HS-27A (cell line): ENCODE results near the gene RALGDS.
A peak's percentile ranks its signal among the peaks of the same experiment; 100 is the strongest.

Source experiments
- DNase-seq: peaks from one replicate; pipeline ENCODE4 v3.0.0-alpha.2; 2012; ENCODE audit warnings: low read depth, missing footprints

RALGDS gene

GRCh38 chr9:133151041-133151440 is 30.0 kb upstream of the RALGDS start:
- DNase-seq: no peak

- DNase-seq: peak; percentile 43
These were observed 28.3 kb upstream of the RALGDS start for GRCh38 chr9:133149130-133150015.

DNA sequence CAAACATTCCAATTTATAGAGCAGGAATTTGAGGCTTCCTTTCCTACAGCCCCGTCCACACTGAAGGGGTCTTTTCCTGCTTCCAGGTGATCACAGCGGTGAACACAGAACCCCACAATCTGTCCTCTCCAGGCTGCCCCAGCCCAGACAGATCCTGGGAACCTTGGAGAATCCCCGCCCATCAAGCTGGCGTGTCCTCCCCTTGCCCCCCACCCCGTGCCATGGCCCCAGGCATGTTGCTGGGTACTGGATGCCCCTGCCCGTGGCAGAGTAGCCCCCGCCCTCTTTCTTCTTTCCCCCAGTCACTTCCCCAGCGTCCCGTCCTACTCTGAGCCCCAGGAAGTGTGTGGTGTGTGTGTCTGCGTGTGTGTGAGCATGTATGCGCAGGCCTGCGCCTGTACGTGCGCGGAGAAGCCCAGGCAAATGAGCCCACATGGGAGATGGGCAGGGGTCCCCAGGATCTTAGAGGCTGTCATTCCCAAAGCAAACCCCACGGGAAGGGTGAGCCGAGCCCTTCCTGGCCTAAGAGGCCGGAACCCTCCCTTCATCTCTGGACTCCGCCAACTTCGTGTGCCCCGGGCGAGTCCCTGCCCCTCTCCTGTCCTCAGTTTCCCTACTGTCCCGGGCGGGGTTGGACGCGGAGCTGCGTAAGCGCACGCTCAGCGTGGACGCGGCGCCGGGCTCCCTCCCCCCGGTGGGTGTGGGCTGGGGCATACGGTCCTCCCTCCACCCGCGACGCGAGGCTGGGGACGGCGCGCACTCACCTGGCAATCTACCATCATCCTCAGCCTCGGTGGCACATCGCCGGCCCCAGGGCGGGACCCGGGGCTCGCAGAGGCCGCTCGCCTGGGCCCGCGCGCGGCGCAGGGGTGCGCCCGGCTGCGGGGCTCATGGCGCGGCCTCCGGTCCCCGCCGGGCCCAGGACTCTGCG is 27.4 kb upstream of the RALGDS start:
- DNase-seq: no peak

- DNase-seq: no peak
These were observed 26.6 kb upstream of the RALGDS start for GRCh38 chr9:133147412-133148198.

DNA sequence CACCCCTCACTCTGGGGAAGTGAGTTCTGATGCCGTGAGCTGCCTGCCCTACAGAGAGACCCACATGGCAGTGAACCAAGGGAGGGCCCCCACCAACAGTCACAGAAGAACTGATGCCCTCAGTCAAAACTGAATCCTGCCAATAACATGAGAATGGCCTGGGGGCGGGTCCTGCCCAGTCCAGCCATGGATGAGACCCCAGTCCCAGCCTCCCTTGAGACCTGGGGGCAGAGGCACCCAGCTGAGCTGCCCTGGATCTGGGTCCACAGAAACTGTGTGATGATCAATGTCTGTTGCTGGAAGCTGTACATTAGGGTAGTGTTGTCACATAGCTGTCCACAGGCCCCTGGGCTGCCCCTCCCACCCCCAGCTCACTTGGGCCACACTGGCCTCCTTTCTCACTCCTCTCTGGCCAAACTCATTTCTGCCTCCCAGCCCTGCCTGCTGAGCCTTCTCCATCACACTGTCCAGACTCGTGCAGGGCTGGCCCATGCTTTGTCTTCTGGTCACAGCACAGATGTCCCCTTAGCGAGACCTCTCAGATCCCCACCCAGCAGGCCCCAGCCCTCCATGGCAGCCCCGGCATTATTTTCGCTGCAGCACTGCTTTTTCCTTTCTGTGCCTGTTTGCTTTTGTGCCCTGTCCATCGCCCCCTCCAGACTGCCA is 25.8 kb upstream of the RALGDS start:
- DNase-seq: no peak

DNA sequence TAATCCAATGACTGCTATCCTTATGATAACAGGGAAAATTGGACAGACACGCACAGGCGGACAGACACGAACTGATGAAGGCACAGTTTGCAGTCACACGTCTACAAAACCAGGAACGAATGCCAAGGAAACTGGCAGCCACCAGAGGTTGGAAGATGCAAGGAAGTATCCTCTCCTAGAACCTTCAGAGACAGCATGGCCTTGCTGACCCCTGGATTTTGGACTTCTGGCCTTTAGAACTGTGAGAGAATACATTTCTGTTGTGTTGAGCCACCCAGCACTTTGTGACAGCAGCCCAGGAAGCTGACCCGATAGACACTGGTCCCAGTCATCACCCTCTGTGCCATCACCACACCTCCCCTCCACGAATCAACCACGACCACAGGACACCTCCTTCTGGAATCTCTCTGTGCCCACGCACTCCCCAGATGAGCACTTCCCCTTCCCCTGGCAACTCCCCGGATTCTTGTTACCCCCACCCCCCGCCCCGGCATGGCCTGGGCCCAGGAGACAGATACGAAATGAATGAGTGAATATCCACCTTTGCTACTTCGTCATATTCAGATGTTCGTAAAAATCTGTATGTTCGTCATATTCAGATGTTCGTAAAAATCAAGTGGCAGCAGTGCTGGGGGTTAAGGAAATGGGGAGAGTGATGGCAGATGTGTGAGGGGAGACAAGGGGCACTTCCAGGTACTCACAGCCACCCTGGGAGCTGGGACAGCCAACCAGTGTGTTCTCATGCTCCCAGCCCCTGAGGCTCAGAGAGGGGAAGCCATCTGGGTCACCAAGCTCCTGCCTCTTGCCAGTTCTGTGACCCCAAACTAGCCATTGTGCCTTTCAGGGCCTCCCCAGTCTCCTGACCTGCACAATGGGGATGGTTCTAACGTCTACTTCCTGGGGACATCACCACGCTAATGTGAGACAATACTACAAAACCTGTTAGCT is 24.1 kb upstream of the RALGDS start:
- DNase-seq: no peak

DNA sequence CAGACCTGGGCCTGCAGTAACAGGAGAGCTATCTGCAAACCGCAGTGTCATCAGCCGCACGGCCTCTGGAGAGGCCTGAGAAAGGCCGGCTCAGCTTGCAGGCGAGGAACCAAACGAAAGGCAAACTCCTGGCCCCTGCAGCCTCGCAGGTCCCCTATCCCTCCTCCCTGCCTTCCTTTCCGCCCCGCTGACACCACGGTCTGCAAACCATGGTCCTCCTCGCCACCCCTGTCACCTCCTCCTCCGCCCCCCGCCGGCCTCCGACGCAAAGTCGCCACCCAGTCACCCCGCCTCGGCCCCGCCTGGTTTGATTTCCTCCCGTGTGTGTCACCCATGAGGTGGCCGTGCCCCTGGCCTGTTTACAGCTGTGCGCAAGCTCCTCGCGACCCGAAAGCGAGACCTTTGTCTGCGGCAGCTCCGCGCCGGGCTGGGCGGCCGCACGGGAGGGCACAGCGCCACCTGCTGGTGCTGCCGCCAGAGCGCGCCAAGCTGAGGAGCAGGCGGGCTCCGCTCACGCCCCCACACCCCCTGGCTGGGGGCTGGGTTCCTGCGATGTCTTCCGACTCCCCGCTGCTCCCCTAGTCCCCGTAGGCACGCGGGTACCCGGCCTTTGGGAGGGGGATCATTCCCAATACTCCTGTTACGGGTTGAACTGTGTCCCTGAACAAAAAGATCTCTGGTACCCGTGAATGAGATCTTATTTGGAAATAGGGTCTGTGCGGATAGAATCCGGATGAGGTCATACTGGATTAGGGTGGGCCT is 23.3 kb upstream of the RALGDS start:
- no peak for DNase-seq

GRCh38 chr9:133143639-133144141 is 22.6 kb upstream of the RALGDS start:
- no peak for DNase-seq

DNA sequence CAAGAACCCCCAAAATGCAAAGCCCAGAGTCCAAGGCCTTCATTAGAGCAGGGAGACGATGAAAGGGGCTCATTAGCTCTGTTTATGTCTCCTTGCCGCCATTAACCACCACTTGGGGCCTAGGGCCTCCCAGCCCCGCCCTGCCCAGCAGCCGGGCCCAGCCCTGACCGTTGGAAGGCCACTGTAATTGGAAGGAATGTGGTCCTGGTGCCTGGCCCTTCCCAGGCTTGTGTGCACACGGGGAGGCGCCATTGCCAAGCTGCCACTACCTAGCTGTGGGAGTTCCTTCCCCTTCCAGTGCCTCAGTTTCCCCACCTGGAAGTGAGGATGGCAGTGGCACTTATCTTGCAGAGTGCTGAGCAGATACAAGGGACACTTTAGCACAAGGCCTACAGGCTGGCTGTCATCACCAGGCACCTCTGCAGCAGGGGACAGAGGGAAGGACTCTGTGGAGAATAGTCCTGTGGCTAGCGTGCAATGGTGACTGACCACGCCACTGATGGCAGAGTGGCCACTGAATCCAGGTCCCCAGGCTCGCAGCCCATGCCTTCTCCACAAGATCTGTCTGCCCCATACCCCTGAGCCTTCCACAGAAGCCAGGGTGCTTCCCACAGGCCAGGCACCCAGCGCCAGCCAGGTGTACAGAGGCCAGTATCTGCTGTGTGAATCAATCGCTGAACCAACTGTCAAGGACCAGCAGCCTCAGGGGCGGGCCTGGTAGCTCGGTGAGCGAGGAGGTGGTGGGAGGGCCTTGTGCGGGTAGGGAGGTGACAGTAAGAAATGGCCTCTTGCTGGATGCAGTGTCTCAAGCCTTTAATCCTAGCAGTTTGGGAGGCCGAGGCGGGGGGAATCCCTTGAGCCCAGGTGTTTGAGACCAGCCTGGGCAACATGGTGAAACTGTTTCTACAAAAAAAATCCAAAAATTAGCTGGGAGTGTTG is 21.9 kb upstream of the RALGDS start:
- DNase-seq: no peak

GRCh38 chr9:133141833-133142595 is 21.0 kb upstream of the RALGDS start:
- no peak for DNase-seq

DNA sequence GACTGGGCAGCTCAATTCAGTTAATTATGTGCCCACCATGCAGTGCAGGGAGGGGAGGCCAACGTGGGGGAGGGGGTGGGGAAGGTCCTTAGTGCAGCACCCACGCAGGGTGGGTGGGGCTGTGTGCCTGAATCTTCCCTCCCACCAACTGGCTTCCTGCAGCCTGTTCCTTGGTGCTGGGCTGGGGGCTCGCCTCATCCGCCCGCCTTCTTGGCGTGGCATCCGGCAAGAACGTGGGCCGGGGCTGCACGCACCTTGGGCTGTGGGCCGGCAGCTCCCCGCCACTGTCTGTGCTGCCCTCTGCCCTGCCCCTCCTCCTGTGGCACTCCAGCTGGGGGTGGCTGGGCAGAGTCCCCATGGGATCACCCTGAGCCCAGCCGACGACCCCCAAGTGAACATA is 19.6 kb upstream of the RALGDS start:
- DNase-seq: no peak

DNA sequence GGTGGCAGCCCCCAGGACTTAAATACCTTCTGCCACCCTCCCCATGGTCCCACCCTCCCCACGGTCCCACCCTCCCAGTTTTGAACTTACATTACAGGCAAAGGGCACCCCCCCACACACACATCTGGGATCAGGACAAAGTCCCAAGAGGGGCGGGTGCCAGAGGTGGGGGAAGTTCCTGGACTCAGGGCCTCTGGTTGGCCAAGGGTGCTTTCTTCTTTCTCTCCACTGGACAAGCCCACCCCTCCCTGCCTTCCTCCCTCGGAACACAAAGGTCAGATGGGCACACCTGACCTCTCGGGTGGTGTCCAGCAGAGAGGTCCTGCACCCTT is 19.1 kb upstream of the RALGDS start:
- DNase-seq: no peak

- no peak for DNase-seq
These were observed 18.5 kb upstream of the RALGDS start for GRCh38 chr9:133139246-133140173.

DNA sequence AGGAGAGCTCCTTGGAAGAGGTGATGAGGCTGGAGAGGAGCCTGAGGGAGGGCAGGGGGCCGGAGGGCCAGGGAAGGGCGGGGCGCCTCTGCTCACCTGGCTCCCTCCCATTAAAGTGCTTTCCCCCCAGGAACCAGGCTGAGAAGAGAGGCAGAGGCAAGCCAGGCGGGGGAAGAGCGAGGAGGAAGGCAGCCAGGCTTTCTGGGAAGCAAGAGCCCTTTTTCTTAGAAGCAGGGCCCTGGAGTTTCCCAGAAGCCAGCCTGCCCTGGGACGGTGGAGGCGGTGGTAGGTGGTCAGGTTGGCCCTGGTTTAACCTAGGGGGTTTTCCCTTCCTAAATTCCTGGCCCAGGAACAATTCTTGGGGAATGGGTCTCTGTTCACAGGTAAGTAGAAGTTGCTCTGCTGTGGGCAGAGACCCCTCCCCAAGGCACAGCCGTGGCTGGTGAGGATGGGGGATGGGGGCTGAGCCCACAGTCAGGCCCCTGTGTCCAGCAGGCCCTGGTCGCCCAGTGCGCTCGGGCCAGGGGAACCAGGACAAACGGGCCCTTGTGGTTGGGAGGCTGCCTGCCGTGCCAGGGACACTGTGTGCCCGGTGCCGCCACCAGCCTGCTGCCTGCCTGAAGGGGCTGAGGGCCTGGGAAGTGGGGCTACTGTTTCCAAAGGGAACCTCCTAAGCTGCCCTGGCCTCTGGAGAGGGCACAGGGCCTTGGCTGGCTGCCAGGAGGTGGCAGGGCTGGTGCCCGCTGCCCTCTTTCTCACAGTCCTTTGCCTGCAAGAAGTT is 16.6 kb upstream of the RALGDS start:
- no peak for DNase-seq

DNA sequence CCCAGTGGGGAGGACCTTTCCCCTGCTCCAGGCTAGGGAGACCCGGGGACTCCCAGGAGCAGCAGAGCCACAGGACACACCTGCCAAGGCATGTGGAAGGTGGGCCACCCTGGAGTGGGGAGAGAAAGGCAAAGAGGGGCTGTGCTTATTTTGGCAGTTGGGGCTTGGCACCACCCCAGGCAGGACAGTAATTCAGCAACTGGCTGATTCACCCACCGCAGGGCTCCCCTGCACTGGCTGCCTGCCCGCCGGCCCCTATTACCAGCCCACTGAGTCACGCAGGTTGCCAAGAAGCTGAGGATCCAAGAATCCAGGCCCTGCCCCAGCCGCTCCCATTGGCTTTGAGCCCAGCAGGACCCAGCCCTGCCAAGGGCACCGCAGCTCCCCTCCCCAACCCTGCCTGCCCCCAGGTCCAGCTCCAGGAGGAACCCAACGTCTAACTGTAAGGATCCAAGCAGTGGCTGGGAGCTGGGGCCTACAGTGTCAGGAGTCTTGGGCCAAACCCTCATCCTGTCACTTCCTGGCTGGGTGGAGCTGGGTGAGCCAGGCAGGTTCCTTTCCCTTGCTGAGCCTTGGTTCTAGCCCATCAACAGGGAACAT is 14.2 kb upstream of the RALGDS start:
- DNase-seq: peak; percentile 76
